ENCODE data around the gene THAP3.

DNA sequence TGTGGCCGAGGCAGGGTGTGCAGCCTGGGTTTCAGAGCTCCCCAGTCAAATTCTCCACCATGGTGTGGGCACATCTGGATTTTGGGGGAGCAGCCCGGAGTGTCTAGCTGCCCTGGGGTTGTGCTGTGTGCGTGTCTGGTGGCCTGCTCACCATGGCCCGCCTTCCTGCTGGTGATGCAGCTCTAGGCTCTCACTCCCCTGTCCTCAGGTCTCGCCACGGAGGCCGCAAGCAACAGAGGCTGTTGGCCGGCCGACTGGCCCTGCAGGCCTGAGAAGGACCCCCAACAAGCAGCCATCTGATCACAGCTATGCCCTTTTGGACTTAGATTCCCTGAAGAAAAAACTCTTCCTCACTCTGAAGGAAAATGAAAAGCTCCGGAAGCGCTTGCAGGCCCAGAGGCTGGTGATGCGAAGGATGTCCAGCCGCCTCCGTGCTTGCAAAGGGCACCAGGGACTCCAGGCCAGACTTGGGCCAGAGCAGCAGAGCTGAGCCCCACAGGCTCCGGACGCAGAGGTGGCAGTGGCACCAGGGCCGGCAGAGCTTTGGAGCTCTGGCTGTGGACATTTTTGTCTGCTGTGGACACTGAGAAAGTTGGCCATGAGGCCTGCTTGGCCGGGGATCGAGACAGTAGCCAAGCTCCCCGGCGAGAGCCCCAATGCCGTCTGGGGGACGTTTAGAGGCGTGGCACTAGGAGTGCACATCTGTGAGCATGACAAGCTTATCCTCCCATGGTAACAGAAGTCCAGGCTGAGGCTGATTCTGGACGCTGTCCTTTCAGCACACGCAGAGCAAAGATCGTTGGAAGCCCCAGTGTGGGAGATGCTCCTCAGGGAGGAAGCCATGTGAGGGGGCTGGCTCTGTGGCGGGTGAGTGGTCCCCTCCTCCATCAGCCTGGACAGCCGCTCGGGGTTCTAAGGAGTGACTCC lies 8.2 kb downstream of the THAP3 start:
- TF ChIP-seq CTCF (IDR thresholded peaks at IDR 0.05) (no peak), POLR2A (IDR thresholded peaks at IDR 0.05) (no peak)

Measured in body of pancreas (tissue), 4 donors.